Stimulated activated CD8-positive, alpha-beta memory T cell treated with anti-CD3 and anti-CD28 coated beads, Interleukin-15, amount 100 ng/mL, for 4 hours (primary cell): Measurements from ENCODE around the gene APOBEC3F.
"Not testable (repeated sequence)": the region's sequence is repeated elsewhere in the genome, so short reads cannot be mapped to it uniquely, and the experiment has no call there.

ENCODE experiments used
- DNase-seq, 2 donors: peaks; one replicate each; pipeline ENCODE4 v3.0.0-alpha.2; 2020; ENCODE audit warnings: low read depth in 2 of 2

The APOBEC3F gene

DNA sequence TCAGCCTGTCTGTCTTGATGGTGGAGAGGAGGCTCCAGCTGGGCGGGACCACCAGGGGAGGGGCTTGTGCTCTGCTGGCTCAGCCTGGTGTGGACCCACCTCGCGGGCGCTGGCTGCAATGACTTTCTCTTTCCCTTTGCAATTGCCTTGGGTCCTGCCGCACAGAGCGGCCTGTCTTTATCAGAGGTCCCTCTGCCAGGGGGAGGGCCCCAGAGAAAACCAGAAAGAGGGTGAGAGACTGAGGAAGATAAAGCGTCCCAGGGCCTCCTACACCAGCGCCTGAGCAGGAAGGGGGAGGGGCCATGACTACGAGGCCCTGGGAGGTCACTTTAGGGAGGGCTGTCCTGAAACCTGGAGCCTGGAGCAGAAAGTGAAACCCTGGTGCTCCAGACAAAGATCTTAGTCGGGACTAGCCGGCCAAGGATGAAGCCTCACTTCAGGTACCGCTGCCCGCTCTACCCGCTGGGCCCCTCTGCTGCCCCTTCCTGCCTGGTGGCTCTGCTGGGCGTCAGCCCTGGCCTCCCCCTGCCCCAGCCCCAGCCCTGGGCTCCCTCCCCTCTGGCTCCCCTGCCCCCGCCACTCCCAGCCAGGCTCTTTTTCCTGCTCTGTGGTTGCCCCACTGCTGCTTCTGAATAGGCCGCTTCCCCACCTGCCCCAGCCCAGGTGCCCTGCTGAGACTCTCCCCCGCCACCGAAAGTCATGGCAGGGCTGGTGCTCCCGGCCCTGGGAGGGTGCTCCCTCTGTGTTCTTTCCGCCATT is at the start of gene APOBEC3F:
APOBEC3F (plus strand) TSS at position 327 of the 759 bp plus-strand sequence; CDS start at position 424, 97 bp downstream.
- DNase-seq: peak; percentile 62 to 65

DNA sequence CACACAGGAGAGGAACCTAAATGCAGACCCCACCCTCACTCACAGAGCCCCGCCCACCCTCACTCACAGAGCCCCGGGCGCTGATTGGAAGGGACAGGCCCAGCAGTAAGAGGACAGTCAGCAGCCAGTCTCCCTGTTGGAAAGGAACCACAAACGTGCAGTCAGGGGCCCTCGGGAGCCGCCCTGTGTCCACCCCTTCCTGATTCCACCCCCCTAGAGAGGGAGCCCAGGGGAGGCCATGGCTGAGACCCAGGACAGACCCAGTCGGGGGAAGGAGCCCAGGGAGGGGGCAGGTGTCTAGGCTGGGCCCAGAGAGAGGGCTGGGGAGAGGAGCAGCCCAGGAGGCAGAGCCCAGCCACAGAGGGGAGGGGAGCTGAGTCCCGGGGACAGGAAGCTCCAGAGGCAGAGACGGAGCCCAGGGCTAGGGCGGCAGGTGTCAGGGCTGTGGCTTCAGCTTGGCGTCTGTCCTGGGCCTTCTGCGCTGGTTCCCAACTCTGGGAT is 47.7 kb upstream of the APOBEC3F start:
- DNase-seq: not testable (repeated sequence)

DNA sequence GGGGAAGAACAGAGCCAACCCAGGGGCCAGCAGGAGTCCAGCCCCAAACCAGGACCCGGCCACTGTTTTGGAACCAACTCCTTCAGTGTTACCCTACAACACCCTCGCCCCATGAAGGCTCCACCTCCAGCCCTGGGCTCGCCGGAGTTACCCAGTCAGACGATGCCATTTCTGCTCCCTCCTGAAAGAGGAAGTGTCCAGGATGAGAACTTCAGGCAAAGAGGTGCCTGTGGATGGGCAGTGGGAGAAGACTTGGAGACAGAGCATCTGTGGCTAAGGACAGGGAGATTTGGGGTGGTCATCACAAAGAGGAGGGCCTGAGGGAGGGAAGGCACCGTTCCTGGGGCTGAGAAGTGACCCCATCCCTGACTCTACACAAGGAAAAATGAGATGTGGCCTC is 44.6 kb upstream of the APOBEC3F start:
- no peak for DNase-seq

DNA sequence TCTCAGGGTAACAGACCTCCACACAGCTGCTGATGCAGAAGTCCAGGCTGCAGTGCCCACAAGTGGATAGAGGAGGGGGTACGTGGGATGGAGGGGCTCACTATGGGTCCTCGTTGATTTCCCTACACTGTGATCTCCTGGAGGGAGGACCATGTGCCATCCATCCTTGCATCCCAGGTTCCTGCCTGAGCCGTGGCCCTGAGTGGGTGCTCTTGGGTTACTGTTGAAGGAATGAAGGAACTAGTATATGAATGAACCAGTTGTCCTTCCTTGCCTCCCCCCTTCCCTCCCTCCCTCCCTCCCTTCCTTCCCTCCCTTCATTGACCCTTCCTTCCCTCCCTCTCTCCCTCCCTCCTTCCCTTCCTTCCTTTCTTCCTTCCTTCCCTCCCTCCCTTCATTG is 43.1 kb upstream of the APOBEC3F start:
- no peak for DNase-seq

DNA sequence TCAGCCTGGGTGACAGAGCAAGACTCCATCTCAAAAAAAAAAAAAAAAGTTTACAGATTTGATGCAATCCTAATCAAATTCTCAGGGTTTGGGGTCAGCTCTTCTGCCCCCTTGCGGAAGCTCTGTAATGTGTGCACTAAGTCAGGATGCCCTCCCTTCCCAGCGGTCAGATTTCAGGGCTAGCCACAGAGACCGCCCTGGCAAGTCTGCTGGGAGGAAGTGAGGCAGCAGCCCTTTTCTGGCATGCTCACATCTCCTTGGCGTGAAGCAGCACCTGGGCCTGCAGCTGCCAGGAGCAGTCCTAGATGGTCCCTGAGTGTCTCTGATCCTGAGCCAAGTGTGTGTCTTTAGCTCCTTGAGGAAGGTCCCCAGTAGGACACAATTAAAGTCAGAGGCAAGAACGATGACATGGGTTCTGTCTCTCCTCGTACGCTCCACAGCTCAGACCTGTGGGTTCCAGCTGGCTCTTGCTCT is 37.5 kb upstream of the APOBEC3F start:
- DNase-seq: peak; percentile 49

DNA sequence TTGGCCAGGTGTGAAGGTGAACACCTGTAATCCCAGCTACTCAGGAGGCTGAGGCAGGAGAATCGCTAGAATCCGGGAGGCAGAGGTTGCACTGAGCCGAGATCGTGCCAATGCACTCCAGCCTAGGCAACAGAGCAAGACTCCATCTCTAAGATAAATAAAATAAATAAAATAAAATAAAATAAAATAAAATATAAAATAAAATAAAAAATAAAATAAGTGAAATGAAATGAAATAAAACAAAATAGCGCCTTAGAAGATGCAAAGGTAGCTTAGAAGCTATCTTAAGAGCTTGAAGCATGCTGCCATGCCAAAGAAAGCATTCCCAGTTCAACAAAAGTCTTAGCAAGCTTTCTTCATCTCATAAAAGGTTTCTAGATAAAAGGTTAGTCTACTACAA is 33.5 kb upstream of the APOBEC3F start:
- DNase-seq: no peak

DNA sequence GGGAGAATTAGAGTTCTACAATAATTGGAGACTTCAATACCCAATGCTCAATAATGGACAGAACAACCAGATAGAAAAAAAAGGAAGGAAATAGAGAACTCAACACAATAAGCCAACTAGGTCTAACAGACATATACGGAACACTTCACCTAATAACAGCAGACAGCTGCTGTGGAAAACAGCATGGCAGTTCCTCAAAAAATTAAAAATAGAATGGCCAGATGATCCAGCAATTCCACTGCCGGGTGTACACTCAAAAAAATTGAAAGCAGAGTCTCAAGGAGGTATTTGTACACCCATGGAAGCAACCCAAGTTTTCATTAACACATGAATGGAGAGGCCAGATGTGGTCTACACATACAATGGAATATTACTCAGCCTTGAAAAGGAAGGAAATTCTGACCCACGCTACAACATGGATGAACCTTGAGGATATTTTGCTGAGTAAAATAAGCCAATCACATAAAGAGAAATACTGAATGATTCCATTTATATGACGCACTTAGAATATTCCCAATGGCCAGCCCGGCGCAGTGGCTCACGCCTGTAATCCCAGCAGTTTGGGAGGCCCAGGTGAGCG is 32.3 kb upstream of the APOBEC3F start:
- not testable (repeated sequence) for DNase-seq

DNA sequence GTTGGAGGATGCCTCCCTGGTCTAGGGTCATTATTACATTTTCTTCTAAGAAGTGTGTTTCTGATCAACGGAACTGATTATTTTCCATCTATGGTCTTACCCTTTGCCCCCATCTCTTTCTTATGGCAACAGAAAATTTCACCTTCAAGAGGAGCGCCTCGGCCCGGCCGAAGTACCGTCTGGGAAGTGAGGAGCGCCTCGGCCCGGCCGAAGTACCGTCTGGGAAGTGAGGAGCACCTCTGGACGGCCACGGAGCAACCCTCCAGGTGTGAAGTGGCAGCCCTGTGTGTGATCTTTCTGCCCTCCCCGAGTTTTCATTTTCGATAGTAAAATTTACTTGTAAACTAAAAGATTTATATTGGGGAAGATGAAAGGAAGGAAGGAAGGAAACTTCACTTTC is 29.7 kb upstream of the APOBEC3F start:
- no peak for DNase-seq

DNA sequence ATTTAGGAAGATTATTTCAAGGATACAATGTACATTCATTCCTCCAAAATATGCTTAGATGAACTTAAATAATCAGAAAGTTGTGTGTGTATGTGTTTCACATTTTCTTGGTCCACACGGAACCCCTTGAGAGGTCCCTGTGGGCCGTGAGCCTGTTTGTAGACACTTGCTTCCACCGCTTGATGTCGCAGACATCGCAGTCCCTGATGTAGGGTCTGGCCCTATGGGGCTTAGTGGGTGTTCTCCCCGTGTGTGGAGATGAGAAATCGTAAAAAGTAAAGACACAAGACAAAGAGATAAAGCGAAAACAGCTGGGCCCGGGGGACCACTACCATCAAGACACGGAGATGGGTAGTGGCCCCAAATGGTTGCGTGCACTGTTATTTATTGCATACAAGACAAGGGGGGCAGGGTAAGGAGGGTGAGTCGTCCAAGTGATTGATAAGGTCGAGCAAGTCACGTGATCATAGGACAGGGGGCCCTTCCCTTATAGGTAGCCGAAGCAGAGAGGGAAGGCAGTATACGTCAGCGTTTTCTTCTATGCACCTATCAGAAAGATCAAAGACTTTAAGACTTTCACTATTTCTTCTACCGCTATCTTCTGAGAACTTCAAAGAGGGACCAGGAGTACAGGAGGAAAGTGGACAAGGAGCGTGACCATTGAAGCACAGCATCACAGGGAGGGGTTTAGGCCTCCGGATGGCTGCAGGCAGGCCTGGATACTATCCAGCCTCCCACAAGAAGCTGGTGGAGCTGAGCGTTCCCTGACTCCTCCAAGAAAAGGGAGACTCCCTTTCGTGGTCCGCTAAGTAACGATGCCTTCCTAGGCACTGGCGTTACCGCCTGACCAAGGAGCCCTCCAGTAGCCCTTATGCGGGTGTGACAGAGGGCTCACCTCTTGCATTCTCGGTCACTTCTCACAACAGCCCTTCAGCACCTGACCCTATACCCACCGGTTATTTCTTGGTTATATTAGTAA is 27.8 kb upstream of the APOBEC3F start:
- no peak for DNase-seq

DNA sequence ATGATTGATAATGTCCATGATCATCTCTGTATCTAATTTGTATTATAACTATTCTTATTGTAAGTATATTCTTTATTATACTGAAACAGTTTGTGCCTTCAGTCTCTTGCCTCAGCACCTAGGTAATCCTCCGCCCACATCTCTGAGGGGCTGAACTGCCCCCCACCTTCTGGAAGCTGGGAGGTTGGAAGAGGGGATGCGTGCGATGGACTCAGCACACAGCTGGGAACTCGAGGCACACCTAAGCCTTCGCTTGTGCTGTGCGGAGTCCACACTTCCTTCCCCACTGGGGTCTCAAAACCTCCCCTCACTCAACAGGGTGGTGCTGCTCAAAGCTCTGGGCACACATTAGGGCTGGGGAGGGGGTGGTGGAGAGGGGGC is 27.1 kb upstream of the APOBEC3F start:
- not testable (repeated sequence) for DNase-seq

DNA sequence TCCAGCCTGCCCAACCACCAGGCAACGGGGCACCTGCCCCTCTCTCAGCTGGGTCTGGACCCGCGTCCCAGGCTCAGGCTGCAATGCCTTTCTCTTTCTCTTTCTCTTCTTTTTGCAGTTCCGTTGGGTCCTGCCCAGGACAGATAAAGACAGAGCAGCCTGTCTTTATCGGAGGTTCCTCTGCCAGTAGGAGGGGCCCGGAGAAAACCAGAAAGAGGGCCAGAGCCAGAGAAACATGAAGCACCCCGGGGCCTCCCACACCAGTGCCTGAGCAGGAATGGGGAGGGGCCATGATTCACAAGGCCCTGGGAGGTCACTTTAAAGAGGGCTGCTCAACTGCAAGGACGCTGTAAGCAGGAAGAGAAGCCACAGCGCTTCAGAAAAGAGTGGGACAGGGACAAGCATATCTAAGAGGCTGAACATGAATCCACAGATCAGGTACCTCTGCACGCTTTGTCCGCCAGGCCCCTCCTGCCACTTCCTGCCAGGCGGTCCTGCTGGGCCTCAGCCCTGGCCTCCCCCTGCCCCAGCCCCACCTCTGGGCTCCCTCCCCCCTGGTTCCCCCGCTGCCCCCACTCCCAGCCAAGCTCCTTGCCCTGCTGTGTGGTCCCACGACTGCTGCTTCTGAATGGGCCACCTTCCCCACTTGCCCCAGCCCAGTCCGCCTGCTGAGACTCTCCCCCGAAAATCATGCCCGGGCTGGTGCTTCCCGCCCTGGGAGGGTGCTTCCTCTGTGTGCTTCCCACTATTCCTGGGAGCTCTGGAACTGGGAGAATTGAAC is 26.5 kb upstream of the APOBEC3F start, which contains the start of gene APOBEC3C:
APOBEC3C (plus strand) TSS at position 316 of the 781 bp plus-strand sequence; CDS start at position 422, 106 bp downstream.
- DNase-seq: peak; percentile 66 to 67

DNA sequence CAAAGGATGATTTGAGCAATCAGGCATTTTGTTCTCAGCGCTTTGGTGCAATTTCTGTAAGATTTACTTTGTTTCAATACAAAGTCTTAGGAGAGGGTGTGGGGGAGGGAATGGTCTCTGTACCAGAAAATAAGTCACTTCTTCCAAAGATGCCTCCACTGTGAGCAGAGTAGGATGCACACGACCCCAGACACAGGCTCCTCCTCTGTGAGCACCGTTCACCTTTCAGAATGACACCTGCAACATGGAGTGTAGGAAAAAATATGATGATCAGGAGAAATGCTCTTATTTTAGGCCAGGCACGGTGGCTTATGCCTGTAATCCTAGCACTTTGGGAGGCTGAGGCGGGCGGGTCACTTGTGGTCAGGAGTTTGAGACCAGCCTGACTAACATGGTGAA is 25.9 kb upstream of the APOBEC3F start:
- DNase-seq: not testable (repeated sequence)

DNA sequence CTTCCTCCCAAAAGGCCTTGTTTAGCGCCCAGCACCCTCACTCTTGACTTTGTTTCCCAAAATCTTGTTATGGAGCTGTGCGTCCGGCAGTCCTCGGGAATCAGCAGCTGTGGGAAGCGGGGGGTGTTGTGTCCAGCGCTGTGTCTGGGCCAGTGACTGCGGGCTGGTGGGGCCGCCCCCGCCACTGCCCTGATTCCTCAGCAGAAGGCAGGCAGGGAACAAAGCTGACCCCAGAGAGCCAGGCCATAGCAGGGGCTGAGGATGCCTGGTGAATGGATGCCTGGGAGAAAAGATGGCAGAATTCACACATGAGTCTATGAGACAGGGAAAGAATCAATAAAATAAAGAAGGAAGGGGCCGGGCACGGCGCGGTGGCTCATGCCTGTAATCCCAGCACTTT is 24.1 kb upstream of the APOBEC3F start:
- DNase-seq: no peak

DNA sequence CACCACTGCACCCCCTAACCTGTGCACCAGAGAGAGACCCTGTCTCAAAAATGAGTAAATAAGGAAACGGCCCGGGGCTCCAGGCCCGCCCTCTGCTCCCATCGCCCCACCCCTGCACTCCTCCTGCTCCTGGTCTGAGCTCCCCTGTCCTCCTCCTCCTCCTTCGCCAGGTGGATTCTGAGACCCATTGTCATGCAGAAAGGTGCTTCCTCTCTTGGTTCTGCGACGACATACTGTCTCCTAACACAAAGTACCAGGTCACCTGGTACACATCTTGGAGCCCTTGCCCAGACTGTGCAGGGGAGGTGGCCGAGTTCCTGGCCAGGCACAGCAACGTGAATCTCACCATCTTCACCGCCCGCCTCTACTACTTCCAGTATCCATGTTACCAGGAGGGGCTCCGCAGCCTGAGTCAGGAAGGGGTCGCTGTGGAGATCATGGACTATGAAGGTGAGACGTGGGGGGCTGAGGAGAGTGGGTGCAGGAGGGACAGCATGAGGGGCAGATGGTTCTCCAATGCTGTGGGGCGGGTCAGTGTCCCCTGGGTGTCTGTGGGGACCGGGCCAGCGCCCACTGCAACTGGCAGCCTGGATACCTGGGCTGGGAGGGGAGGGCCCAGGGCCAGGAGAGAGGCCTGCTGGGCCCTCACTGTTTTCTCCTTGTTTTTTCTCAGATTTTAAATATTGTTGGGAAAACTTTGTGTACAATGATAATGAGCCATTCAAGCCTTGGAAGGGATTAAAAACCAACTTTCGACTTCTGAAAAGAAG is 22.9 kb upstream of the APOBEC3F start:
- DNase-seq: no peak

DNA sequence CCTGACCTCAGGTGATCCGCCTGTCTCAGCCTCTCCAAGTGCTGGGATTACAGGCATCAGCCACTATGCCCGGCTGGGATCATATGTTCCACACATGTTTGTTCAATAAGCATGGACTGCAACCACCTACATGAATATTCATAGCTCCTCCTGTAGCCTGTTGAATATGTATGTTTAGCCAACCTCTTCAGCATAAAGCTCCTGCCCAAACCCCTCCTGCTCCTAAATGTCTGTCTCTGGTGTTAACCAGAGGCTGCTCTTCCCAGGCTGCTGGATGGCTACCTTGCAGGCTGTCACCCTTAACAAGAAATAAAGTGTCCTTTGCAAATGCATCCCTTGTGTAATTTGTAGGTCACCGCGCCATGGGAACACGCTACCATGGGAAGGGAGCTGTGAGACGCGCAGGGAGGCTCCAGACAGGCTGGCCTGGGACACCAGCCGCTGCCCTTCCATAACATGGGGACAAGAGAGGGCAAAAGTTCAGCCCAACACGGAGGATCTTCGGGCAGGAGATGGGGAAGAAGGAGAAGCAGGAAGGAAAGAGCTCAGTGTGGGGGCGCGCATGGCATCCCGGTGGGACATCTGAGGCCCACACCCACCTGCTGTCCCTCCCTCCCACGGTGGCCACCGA is 20.5 kb upstream of the APOBEC3F start:
- not testable (repeated sequence) for DNase-seq

DNA sequence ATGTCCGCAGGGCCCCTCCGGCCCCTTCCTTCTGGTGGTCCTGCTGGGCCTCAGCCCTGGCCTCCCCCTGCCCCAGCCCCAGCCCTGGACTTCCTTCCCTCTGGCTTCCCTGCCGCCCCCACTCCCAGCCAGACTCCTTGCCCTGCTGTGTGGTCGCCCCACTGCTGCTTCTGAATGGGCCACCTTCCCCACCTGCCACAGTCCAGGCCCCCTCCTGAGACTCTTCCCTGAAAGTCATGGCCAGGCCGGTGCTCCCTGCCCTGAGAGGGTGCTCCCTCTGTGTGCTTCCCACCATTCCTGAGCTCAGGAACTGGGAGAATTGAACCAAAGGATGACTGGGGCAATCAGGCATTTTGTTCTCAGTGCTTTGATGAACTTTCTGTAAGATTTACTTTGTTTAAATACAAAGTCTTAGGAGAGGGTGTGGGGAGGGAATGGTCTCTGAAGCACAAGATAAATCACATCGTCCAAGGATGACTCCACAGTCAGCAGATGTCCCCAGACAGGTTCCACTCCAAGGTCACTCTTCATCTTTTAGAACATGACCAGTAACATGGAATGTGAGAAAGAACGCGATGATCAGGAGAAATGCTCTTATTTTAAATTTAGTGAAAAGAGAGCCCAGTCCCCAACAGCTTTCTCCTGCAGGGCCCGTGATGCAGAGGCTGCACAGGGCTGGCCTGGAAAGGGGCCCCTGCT is 19.0 kb upstream of the APOBEC3F start:
- no peak for DNase-seq

DNA sequence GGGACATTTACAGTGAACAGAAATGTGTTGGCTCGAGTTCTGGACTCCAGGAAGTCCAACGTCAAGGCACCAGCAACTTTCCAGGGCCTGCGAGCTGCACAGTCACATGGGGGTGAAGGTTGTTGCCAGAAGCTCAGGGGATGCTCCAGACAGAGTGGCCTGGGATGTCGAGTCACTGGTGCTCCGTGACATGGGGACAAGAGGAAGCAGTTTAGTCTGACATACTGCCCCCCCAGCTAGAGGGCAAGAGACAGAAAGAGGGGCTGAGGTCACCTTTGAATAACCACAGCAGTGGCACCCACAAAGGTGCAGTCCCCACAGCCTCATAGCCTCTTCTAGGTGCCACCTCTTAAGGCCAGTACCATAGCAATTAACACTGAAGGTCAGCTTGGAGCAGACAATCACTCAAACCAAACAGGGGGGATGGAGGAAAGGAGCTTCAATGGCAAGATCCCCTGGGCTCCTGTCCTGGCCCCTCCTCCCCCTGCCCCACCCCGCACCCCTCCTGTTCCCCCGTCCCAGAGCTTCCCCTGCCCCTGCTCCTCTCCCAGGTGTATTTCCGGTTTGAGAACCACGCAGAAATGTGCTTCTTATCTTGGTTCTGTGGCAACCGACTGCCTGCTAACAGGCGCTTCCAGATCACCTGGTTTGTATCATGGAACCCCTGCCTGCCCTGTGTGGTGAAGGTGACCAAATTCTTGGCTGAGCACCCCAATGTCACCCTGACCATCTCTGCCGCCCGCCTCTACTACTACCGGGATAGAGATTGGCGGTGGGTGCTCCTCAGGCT is 15.9 kb upstream of the APOBEC3F start:
- DNase-seq: no peak

DNA sequence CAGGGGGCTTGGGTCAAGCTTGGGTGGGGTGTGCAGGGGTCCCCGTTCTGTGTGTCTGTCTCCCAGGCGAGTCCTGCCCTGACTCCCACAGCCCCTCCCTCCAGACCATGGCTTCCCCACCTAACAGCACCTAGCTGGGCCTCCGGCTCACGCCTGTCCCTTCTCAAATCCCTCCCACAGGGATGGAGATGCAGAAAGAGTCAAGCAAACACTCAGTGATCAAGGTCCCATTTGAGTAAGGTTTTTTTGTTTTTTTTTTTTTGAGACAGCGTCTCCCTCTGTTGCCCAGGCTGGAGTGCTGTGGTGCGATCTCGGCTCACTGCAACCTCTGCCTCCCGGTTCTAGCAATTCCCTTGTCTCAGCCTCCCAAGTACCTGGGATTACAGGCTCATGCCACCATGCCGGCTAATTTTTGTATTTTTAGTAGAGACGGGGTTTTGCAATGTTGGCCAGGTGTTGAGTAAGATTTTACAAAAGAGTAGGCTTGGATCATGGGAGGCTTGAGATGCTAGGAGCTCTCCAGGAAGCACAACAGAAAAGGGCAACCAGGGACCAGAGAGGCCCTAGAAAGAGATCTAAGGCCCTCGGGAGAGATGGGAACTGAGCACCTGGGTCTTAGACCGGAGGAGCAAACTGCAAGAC is 14.0 kb upstream of the APOBEC3F start:
- DNase-seq: no peak
